ENCODE results near the gene ANKRD13A.

DNA sequence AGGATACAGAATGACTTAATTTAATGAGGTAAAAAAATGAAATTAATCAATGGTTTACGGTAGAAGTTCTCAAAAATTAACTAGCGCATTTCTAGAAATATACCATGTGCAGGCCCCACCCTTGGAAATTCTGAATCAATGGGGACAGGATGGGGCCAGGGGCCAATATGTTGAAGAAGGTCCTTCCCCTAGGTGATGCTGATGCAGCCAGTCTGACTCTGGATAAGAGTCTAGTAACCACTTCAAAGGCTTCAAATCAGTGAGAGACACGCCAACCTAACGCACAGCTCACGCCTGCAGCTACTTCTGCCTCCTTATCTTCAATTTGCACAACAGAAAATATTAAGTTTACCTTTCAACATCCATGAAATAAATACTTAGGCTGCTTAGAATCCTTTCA is 17.9 kb upstream of the ANKRD13A start:
- TF ChIP-seq, protein P1, sequence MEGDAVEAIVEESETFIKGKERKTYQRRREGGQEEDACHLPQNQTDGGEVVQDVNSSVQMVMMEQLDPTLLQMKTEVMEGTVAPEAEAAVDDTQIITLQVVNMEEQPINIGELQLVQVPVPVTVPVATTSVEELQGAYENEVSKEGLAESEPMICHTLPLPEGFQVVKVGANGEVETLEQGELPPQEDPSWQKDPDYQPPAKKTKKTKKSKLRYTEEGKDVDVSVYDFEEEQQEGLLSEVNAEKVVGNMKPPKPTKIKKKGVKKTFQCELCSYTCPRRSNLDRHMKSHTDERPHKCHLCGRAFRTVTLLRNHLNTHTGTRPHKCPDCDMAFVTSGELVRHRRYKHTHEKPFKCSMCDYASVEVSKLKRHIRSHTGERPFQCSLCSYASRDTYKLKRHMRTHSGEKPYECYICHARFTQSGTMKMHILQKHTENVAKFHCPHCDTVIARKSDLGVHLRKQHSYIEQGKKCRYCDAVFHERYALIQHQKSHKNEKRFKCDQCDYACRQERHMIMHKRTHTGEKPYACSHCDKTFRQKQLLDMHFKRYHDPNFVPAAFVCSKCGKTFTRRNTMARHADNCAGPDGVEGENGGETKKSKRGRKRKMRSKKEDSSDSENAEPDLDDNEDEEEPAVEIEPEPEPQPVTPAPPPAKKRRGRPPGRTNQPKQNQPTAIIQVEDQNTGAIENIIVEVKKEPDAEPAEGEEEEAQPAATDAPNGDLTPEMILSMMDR (IDR thresholded peaks at IDR 0.05) = no peak
- TF ChIP-seq EP300 (IDR thresholded peaks at IDR 0.05) = no peak
